Muscle of leg (tissue), 11 donors: ENCODE results near the gene TSPOAP1. TPM values are rescaled to one million over a fixed set of nuclear protein-coding genes. Genes with fewer than 3 reads are reported as not detected.

Experiments used
- DNase-seq: peaks from one replicate; pipeline ENCODE4 v3.0.0; 2013
- H3K27ac ChIP-seq: one replicate; pipeline ENCODE4 v1.5.1; 2013; ENCODE audit warnings: mild to moderate bottlenecking, low read length, control low read depth
- H3K27me3 ChIP-seq: one replicate; pipeline ENCODE4 v1.6.1; 2013; ENCODE audit warnings: low read length; ENCODE audit not compliant: control insufficient read depth, insufficient read depth
- H3K36me3 ChIP-seq: one replicate; pipeline ENCODE4 v1.6.1; 2013; ENCODE audit warnings: low read length; ENCODE audit not compliant: control insufficient read depth, insufficient read depth
- H3K4me1 ChIP-seq: one replicate; pipeline ENCODE4 v1.6.1; 2013; ENCODE audit warnings: low read length; ENCODE audit not compliant: control insufficient read depth, insufficient read depth
- H3K4me3 ChIP-seq: one replicate; pipeline ENCODE4 v1.5.1; 2013; ENCODE audit warnings: low read length, control low read depth
- H3K9me3 ChIP-seq: replicated peaks from 2 replicates; pipeline ENCODE4 v1.6.1; 2013; ENCODE audit warnings: low read depth, low read length; ENCODE audit not compliant: control insufficient read depth
- WGBS: methylation state at CpG from one replicate; pipeline ENCODE4 v1.1.5; 2013; ENCODE audit warnings: missing lambda C conversion rate; ENCODE audit not compliant: insufficient coverage; 5-methylcytosine and 5-hydroxymethylcytosine counted together
- polyA plus RNA-seq, 8 donors: library from polyadenylated mRNA; unstranded; fragments of 120-200 nt; gene quantifications; one replicate each; pipeline versions ENCODE4 v1.2.1 to v1.2.3, GENCODE V29; 2013; ENCODE audit warnings: inconsistent platforms in 1 of 8, low replicate concordance in 1 of 8; ENCODE audit not compliant: insufficient read length in 8 of 8, insufficient read depth in 1 of 8
- total RNA-seq: library from RNA; stranded (reverse); fragments of 120-200 nt; gene quantifications from one replicate; pipeline ENCODE4 v1.2.4, GENCODE V29; 2013

The TSPOAP1 gene
- total and polyA plus RNA-seq, 9 donors, result 3.6 to 7.4 (median 4.8) TPM

- Histone ChIP-seq H3K36me3 (no peaks in the 10 kb centered on the region), H3K27ac (no peak overlapping the region), H3K4me1 (peaks cover 2% of the 10 kb centered on the region), H3K27me3 (peaks cover 23% of the 10 kb centered on the region), H3K9me3 (no peaks in the 10 kb centered on the region), H3K4me3 (no peak overlapping the region)
- whole genome bisulfite sequencing, result 7% methylated on average over 2 of the region's 8 CpGs
- DNase-seq, result no peak
Observed at GRCh38 chr17:58254803-58255202, 73.8 kb downstream of the TSPOAP1 start.

DNA sequence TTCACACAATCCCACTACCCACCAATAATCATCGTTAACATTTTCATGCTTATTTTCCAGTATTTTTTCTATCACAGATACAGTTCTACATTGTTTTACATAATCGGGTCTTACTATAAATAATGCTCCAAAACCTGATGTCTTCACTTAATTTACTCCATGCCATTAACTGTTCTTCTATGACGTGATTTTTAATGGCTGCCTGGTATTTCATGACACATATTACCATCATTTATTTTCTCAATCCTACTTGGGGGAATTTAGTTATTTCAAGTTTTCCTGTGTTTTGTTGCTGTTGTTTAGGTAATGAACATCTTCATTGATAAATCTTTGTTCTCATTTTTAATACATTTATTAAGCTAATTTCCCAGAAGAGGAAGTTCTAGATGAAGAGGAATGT lies 75.5 kb downstream of the TSPOAP1 start:
- DNase-seq, result no peak
- H3K27me3 ChIP-seq, result peaks cover 36% of the 10 kb centered on the region
- WGBS, result no CpG with 5 or more reads among the region's 3 CpGs

DNA sequence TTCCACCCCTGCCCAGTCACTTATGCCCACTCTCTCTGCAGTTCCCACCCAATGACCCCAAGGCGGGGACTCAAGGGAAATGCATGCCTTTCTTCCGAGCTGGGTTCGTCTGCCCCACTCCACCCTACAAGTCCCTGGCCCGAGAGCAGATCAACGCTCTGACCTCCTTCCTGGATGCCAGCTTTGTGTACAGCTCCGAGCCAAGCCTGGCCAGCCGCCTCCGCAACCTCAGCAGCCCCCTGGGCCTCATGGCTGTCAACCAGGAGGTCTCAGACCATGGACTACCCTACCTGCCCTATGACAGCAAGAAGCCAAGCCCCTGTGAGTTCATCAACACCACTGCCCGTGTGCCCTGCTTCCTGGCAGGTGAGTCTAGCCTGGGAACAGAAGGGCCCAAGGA lies 76.5 kb downstream of the TSPOAP1 start:
- peaks cover 11% of the 10 kb centered on the region for H3K4me1 ChIP-seq
- WGBS, result 66% methylated on average over 8 of the region's 9 CpGs
- no peaks in the 10 kb centered on the region for H3K36me3 ChIP-seq
- no peaks in the 10 kb centered on the region for H3K9me3 ChIP-seq
- no peak for DNase-seq
- no peak overlapping the region for H3K27ac ChIP-seq
- peaks cover 44% of the 10 kb centered on the region for H3K27me3 ChIP-seq
- no peak overlapping the region for H3K4me3 ChIP-seq

More for the DNA sequence above, 75.5 kb downstream of the TSPOAP1 start:
- H3K27ac ChIP-seq, result no peak overlapping the region
- H3K9me3 ChIP-seq, result no peaks in the 10 kb centered on the region
- H3K4me3 ChIP-seq, result no peak overlapping the region
- peaks cover 11% of the 10 kb centered on the region for H3K4me1 ChIP-seq
- H3K36me3 ChIP-seq, result no peaks in the 10 kb centered on the region

Other genes with a start within 250 kb of the TSPOAP1 start
- gene DYNLL2, start 245.4 kb downstream of the TSPOAP1 start, total RNA-seq, result 12.7 TPM
- gene DYNLL2, start 245.4 kb downstream of the TSPOAP1 start, polyA plus RNA-seq, result 10 to 100 TPM; 32.5 to 52.8 (median 45.2) TPM
- gene OR4D1, start 180.4 kb downstream of the TSPOAP1 start, total RNA-seq, result not detected
- under 1 TPM in 1 of 8 donors, not detected in 7; 0.03 TPM for gene OR4D1, start 180.4 kb downstream of the TSPOAP1 start, polyA plus RNA-seq
- gene OR4D2, start 161.8 kb downstream of the TSPOAP1 start, total RNA-seq, result not detected
- gene OR4D2, start 161.8 kb downstream of the TSPOAP1 start, polyA plus RNA-seq, result not detected
- gene EPX, start 136.1 kb downstream of the TSPOAP1 start, total RNA-seq, result 0.09 TPM
- 1 to 10 TPM in 1 of 8 donors, under 1 TPM in 7; 0.26 to 1.0 (median 0.41) TPM for gene EPX, start 136.1 kb downstream of the TSPOAP1 start, polyA plus RNA-seq
- 12.5 TPM for gene MKS1, start 109.5 kb downstream of the TSPOAP1 start, total RNA-seq
- gene MKS1, start 109.5 kb downstream of the TSPOAP1 start, polyA plus RNA-seq, result 10 to 100 TPM; 11.6 to 20.1 (median 14.4) TPM
- gene LPO, start 90.2 kb downstream of the TSPOAP1 start, total RNA-seq, result not detected
- gene LPO, start 90.2 kb downstream of the TSPOAP1 start, polyA plus RNA-seq, result under 1 TPM in 7 of 8 donors, not detected in 1; 0.05 to 0.40 (median 0.11) TPM
- gene MPO, start 47.9 kb downstream of the TSPOAP1 start, total RNA-seq, result 2.3 TPM
- 10 to 100 TPM in 5 of 8 donors, 1 to 10 TPM in 3; 7.2 to 20.0 (median 11.0) TPM for gene MPO, start 47.9 kb downstream of the TSPOAP1 start, polyA plus RNA-seq
- 64.8 TPM for gene SUPT4H1, start 23.4 kb upstream of the TSPOAP1 start, total RNA-seq
- gene SUPT4H1, start 23.4 kb upstream of the TSPOAP1 start, polyA plus RNA-seq, result 100 to 1,000 TPM in 1 of 8 donors, 10 to 100 TPM in 7; 75.0 to 107 (median 87.8) TPM
- gene RNF43, start 88.7 kb upstream of the TSPOAP1 start, total RNA-seq, result 0.04 TPM
- gene RNF43, start 88.7 kb upstream of the TSPOAP1 start, polyA plus RNA-seq, result 1 to 10 TPM in 2 of 8 donors, under 1 TPM in 6; 0.04 to 1.6 (median 0.06) TPM
- 0.13 TPM for gene HSF5, start 159.6 kb upstream of the TSPOAP1 start, total RNA-seq
- gene HSF5, start 159.6 kb upstream of the TSPOAP1 start, polyA plus RNA-seq, result under 1 TPM in 6 of 8 donors, not detected in 2; 0.04 to 0.20 (median 0.09) TPM
- gene MTMR4, start 185.8 kb upstream of the TSPOAP1 start, total RNA-seq, result 22.3 TPM
- gene MTMR4, start 185.8 kb upstream of the TSPOAP1 start, polyA plus RNA-seq, result 10 to 100 TPM; 17.4 to 23.7 (median 19.3) TPM